Neural cell (in vitro differentiated cells): ENCODE data around the gene AQP9. TPM values are rescaled to one million over a fixed set of nuclear protein-coding genes. Genes with fewer than 3 reads are reported as not detected.

Source experiments
- H2AFZ ChIP-seq: fragments of 200-600, 300-800 bp; sonication (generic), shearing (Covaris generic); 2 replicates; pipeline ENCODE4 v1.6.0; 2014; ENCODE audit warnings: low read depth, mild to moderate bottlenecking, antibody characterized with exemption, low read length, moderate library complexity
- H3F3A ChIP-seq: fragments of 200-600 bp; shearing (Covaris generic); 2 replicates; pipeline ENCODE4 v1.6.1; 2016; ENCODE audit warnings: mild to moderate bottlenecking, moderate library complexity, mixed read lengths, antibody characterized with exemption, low read length; ENCODE audit not compliant: insufficient read depth, poor library complexity, severe bottlenecking
- H3K27ac ChIP-seq: fragments of 200-600, 300-800 bp; sonication (generic), shearing (Covaris generic); 2 replicates; pipeline ENCODE4 v1.5.1; 2014; ENCODE audit warnings: mild to moderate bottlenecking, low read length, moderate library complexity
- H3K27me3 ChIP-seq: fragments of 300-800, 200-600 bp; sonication (generic), shearing (Covaris generic); 2 replicates; pipeline ENCODE4 v1.6.0; 2014; ENCODE audit warnings: mild to moderate bottlenecking, low read depth, low read length, moderate library complexity; ENCODE audit not compliant: insufficient read depth
- H3K36me3 ChIP-seq: fragments of 300-800, 200-600 bp; sonication (generic), shearing (Covaris generic); 2 replicates; pipeline ENCODE4 v1.5.1; 2014; ENCODE audit warnings: mild to moderate bottlenecking, antibody characterized with exemption, low read length, moderate library complexity; ENCODE audit not compliant: insufficient read depth
- H3K4me2 ChIP-seq: fragments of 300-800, 200-600 bp; sonication (generic), shearing (Covaris generic); 2 replicates; pipeline ENCODE4 v1.6.0; 2014; ENCODE audit warnings: mild to moderate bottlenecking, low read length
- H3K4me3 ChIP-seq: fragments of 300-800, 200-600 bp; sonication (generic), shearing (Covaris generic); 2 replicates; pipeline ENCODE4 v1.5.1; 2014; ENCODE audit warnings: mild to moderate bottlenecking, low read length, moderate library complexity
- H3K79me2 ChIP-seq: fragments of 200-600 bp; shearing (Covaris generic); replicated peaks from 2 replicates; pipeline ENCODE4 v1.6.0; 2014; ENCODE audit warnings: mild to moderate bottlenecking, low read length, moderate library complexity; ENCODE audit not compliant: insufficient read depth
- H3K9ac ChIP-seq: fragments of 300-800, 200-600 bp; sonication (generic), shearing (Covaris generic); 2 replicates; pipeline ENCODE4 v1.6.1; 2016; ENCODE audit warnings: mild to moderate bottlenecking, low read length, mixed read lengths
- H3K9me2 ChIP-seq: fragments of 200-600 bp; shearing (Covaris generic); 2 replicates; pipeline ENCODE4 v1.6.1; 2016; ENCODE audit warnings: mild to moderate bottlenecking, low read length, mixed read lengths; ENCODE audit not compliant: insufficient read depth
- H3K9me3 ChIP-seq: fragments of 200-600, 300-800 bp; sonication (generic), shearing (Covaris generic); 2 replicates; pipeline ENCODE4 v1.6.1; 2016; ENCODE audit warnings: mild to moderate bottlenecking, mixed run types, low read length, moderate library complexity, mixed read lengths
- H4K20me1 ChIP-seq: fragments of 200-600 bp; shearing (Covaris generic); 2 replicates; pipeline ENCODE4 v1.6.1; 2016; ENCODE audit warnings: mild to moderate bottlenecking, mixed run types; ENCODE audit not compliant: insufficient read depth
- EP300 ChIP-seq: fragments of 450-650 bp; conservative IDR thresholded peaks from 2 replicates; pipeline ENCODE4 v1.6.1; 2014; ENCODE audit warnings: antibody characterized with exemption, mild to moderate bottlenecking, moderate library complexity; ENCODE audit not compliant: poor library complexity, severe bottlenecking
- EZH2 ChIP-seq: fragments of 200-600, 300-800 bp; shearing (Covaris generic), sonication (generic); IDR thresholded peaks from 2 replicates; pipeline ENCODE4 v1.6.1; 2014; ENCODE audit warnings: antibody characterized with exemption, low read length, borderline replicate concordance, mild to moderate bottlenecking; ENCODE audit not compliant: insufficient read depth, poor library complexity, severe bottlenecking
- MXI1 ChIP-seq: fragments of 450-650 bp; conservative IDR thresholded peaks from 2 replicates; pipeline ENCODE4 v1.6.1; 2014; ENCODE audit warnings: antibody characterized with exemption, mild to moderate bottlenecking; ENCODE audit not compliant: poor library complexity, severe bottlenecking
- POLR2AphosphoS5 ChIP-seq: IDR thresholded peaks from 2 replicates; pipeline ENCODE4 v1.6.1; 2012
- RAD21 ChIP-seq: fragments of 450-650 bp; conservative IDR thresholded peaks from 2 replicates; pipeline ENCODE4 v1.6.1; 2014; ENCODE audit warnings: antibody characterized with exemption, mild to moderate bottlenecking, moderate library complexity
- SMC3 ChIP-seq: fragments of 450-650 bp; conservative IDR thresholded peaks from 2 replicates; pipeline ENCODE4 v1.6.1; 2014; ENCODE audit warnings: antibody characterized with exemption, mild to moderate bottlenecking, moderate library complexity; ENCODE audit not compliant: poor library complexity
- TAF1 ChIP-seq: IDR thresholded peaks from 2 replicates; pipeline ENCODE4 v1.6.1; 2012; ENCODE audit warnings: low read depth
- polyA plus RNA-seq: library from polyadenylated mRNA; depleted of rRNA; stranded (reverse); fragments of >200 nt; gene quantifications from 2 replicates; pipeline ENCODE4 v1.2.3, GENCODE V29; 2014
- TF ChIP-seq, protein P1 (sequence below): IDR thresholded peaks from 2 replicates; pipeline ENCODE4 v1.6.1; 2012; ENCODE audit warnings: borderline replicate concordance
- TF ChIP-seq, protein P2 (sequence below): fragments of 450-650 bp; IDR thresholded peaks from 2 replicates; pipeline ENCODE4 v1.5.1; 2014; ENCODE audit warnings: antibody characterized with exemption, mild to moderate bottlenecking, moderate library complexity; ENCODE audit not compliant: poor library complexity, severe bottlenecking

Gene AQP9
- polyA plus RNA-seq, 1 donor from 2014 or later = not detected

DNA sequence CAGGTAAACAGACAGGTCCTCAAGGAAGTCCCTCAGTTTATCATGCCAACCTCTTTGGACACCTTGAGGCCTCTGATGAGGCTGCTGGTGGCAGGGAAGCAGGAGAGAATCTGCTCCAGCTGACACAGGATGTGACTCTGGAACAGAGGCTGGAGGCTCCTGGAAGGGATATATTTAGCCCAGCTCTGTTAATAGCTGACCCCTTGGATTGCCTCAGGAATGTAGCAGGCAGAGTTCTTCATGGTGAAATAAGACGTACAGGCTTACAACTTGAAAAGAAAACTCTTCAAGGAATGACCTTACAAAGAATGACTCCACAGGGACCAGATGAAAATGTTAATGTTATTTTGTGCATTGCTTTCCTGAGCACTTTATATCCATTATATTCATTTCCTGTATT is 90.5 kb downstream of the AQP9 start:
- no peaks in the 10 kb centered on the region for H3K27me3 ChIP-seq
- H3K9me2 ChIP-seq = no peaks in the 10 kb centered on the region
- no peaks in the 10 kb centered on the region for H4K20me1 ChIP-seq
- H3K36me3 ChIP-seq = no peaks in the 10 kb centered on the region
- no peak overlapping the region for H3K27ac ChIP-seq
- no peak overlapping the region for H3K4me2 ChIP-seq
- H3F3A ChIP-seq = no peaks in the 10 kb centered on the region
- no peak overlapping the region for H2AFZ ChIP-seq
- no peaks in the 10 kb centered on the region for H3K79me2 ChIP-seq
- H3K4me3 ChIP-seq = no peak overlapping the region
- no peak for TF ChIP-seq EZH2
- TF ChIP-seq MXI1 = no peak
- TF ChIP-seq TAF1 = no peak
- no peak for TF ChIP-seq POLR2AphosphoS5
- TF ChIP-seq, protein P1, sequence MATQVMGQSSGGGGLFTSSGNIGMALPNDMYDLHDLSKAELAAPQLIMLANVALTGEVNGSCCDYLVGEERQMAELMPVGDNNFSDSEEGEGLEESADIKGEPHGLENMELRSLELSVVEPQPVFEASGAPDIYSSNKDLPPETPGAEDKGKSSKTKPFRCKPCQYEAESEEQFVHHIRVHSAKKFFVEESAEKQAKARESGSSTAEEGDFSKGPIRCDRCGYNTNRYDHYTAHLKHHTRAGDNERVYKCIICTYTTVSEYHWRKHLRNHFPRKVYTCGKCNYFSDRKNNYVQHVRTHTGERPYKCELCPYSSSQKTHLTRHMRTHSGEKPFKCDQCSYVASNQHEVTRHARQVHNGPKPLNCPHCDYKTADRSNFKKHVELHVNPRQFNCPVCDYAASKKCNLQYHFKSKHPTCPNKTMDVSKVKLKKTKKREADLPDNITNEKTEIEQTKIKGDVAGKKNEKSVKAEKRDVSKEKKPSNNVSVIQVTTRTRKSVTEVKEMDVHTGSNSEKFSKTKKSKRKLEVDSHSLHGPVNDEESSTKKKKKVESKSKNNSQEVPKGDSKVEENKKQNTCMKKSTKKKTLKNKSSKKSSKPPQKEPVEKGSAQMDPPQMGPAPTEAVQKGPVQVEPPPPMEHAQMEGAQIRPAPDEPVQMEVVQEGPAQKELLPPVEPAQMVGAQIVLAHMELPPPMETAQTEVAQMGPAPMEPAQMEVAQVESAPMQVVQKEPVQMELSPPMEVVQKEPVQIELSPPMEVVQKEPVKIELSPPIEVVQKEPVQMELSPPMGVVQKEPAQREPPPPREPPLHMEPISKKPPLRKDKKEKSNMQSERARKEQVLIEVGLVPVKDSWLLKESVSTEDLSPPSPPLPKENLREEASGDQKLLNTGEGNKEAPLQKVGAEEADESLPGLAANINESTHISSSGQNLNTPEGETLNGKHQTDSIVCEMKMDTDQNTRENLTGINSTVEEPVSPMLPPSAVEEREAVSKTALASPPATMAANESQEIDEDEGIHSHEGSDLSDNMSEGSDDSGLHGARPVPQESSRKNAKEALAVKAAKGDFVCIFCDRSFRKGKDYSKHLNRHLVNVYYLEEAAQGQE = no peak
- TF ChIP-seq SMC3 = no peak
- no peak for TF ChIP-seq RAD21
- TF ChIP-seq, protein P2, sequence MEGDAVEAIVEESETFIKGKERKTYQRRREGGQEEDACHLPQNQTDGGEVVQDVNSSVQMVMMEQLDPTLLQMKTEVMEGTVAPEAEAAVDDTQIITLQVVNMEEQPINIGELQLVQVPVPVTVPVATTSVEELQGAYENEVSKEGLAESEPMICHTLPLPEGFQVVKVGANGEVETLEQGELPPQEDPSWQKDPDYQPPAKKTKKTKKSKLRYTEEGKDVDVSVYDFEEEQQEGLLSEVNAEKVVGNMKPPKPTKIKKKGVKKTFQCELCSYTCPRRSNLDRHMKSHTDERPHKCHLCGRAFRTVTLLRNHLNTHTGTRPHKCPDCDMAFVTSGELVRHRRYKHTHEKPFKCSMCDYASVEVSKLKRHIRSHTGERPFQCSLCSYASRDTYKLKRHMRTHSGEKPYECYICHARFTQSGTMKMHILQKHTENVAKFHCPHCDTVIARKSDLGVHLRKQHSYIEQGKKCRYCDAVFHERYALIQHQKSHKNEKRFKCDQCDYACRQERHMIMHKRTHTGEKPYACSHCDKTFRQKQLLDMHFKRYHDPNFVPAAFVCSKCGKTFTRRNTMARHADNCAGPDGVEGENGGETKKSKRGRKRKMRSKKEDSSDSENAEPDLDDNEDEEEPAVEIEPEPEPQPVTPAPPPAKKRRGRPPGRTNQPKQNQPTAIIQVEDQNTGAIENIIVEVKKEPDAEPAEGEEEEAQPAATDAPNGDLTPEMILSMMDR = no peak
- TF ChIP-seq EP300 = no peak
- no peaks in the 10 kb centered on the region for H3K9me3 ChIP-seq
- H3K9ac ChIP-seq = no peak overlapping the region

DNA sequence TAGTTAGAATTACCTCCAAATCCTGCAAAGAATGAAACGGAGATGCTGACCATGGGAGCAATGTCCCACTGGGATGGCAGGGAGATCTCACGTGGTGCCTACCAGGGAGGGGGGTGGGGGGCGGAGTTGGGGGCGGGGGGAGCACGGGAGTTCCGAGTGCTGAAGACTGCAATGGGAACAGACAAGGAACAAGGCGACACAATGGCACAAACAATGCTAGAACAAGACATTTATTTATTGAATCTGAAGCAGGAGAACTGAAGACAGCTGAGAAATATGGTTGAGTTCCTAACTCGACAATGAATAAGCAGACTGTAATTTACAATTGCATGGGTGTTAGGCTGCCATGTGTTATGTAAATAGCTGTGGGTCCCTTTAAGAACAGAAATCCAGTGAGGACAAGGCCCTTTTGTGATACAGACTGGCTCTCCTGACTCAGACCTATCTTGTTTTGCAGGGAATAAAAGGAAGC is 91.2 kb downstream of the AQP9 start:
- no peaks in the 10 kb centered on the region for H3K36me3 ChIP-seq
- H3K4me3 ChIP-seq = no peak overlapping the region
- H2AFZ ChIP-seq = no peak overlapping the region
- H3K9me2 ChIP-seq = no peaks in the 10 kb centered on the region
- no peaks in the 10 kb centered on the region for H3K79me2 ChIP-seq
- TF ChIP-seq, protein P1 = no peak
- no peak for TF ChIP-seq SMC3
- TF ChIP-seq POLR2AphosphoS5 = no peak
- no peaks in the 10 kb centered on the region for H4K20me1 ChIP-seq
- H3K27me3 ChIP-seq = no peaks in the 10 kb centered on the region
- no peaks in the 10 kb centered on the region for H3F3A ChIP-seq
- no peak overlapping the region for H3K4me2 ChIP-seq
- H3K27ac ChIP-seq = no peak overlapping the region
- no peaks in the 10 kb centered on the region for H3K9me3 ChIP-seq
- H3K9ac ChIP-seq = no peak overlapping the region
